ENCODE data around the gene PDE4D.

The PDE4D gene

DNA sequence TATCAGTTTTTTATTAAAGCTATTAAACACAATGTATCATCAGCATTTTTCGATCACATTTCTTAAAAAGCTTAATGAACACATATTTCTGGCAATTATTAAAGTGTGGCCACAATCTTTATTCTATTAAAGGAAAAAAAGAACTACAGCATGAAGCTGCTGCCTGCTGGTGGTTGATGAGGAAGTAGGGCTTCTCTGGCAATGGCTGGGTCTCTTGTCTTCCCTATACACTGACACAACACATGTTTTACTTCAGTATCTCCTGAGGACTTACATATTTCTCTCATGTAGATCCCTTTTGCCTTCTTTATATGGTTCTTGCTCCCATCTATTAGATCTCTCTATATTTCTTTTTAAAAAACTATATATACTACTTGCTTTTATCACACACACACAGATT is 719.9 kb downstream of the PDE4D start:
- in situ Hi-C loops (cut with HindIII; ENCODE audit: low sequenced_read_pairs) = no loop called here

GRCh38 chr5:59171131-59171530 is 722.4 kb downstream of the PDE4D start:
- in situ Hi-C loops (cut with HindIII; ENCODE audit: low sequenced_read_pairs) = no loop called here

GRCh38 chr5:59169768-59170150 is 723.8 kb downstream of the PDE4D start:
- in situ Hi-C loops (cut with HindIII; ENCODE audit: low sequenced_read_pairs) = no loop called here

- in situ Hi-C loops (cut with HindIII; ENCODE audit: low sequenced_read_pairs) = no loop called here
These were observed 724.3 kb downstream of the PDE4D start for GRCh38 chr5:59169081-59169767.

- in situ Hi-C loops (cut with HindIII; ENCODE audit: low sequenced_read_pairs) = no loop called here
These were observed 725.5 kb downstream of the PDE4D start for GRCh38 chr5:59168067-59168466.

DNA sequence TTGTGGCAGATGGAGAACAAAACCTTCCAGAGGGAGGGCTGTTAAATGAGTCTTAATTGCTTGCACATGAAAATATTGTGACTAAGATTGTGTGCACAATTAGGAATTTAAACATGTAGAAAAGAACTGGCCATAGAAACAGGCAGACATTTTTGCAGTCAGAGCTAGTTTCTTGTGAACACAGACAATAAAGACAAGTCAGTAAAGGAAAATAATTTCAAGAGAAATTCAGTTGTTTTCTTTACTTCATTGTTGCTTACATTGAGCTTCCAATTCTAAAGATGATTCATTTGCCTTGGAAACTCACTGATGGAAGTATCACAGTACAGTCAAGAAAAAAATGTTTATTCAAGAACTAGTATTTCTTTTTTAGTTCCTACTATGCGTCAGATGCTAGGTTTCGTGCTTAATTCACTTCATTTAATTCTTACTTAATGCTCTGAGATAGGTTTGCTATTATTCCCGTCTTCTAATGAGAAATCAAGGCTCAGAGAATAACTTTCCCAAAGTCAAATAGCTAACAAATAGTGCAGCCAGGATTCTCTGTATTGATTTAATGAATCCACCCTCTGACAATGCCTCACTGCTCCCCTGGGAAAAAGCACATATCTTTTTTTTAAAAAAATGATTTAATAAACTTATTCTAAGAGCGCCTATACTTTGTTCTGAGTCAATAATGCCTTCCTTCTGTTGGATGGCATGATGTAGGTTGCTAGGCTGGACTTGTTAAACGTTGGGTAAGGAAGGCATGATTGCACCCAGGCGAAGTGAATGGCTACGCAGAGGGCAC is 729.3 kb downstream of the PDE4D start:
- in situ Hi-C loops (cut with HindIII; ENCODE audit: low sequenced_read_pairs) = no loop called here

GRCh38 chr5:59161221-59162105 is 732.1 kb downstream of the PDE4D start:
- in situ Hi-C loops (cut with HindIII; ENCODE audit: low sequenced_read_pairs) = no loop called here

DNA sequence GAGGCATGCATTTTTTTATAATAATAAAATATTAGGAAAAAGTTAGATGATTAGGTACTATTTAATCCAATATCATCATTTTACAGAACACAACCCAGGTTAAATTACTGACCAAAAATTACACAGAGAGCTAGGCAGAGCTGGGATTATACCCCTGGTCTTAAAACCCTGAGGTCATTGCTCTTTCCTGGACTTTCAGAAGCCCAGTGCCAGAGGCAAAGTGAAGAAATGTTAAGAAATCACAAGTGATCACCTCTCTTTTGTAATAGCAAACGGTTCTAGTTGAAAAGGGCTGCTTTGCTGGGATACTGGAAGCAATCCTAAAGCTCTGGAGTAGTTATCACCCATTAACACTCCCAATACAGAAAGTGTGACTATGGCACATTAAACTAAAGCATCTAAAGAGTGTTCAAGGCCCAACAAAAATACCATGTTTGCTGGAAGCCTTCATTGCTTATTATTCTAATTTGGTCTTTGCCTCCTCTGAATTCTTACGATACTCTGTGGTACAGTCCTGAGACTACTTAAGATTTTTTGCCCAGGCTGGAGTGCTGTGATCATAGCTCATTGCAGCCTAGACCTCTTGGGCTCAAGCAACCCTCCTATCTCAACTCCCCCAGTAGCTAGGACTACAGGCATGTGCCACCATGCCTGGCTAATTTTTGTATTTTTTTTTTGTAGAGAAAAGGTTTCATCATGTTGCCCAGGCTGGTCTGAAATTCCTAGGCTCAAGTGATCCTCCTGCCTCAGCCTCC is 734.7 kb downstream of the PDE4D start:
- in situ Hi-C loops (cut with HindIII; ENCODE audit: low sequenced_read_pairs) = no loop called here

- in situ Hi-C loops (cut with HindIII; ENCODE audit: low sequenced_read_pairs) = no loop called here
These were observed 735.4 kb downstream of the PDE4D start for GRCh38 chr5:59158165-59158564.

DNA sequence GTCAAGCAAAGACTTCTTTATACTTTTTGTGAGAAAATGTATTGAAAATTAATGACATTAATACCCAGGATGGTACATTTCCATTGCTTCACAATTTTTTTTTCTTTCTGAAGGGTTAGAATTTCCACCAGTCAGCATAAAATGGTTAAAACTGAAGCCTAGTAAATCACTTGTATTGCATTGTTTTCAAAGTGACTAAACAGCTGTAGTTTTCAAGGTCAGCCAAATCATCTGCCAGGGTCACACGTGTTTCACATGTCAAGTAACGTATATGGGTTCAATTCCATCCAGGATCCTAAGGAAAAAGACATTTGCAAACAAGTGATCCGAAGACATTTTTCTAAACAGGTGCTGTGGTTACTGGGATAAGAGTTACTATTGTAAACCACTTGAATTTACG is 736.5 kb downstream of the PDE4D start:
- in situ Hi-C loops (cut with HindIII; ENCODE audit: low sequenced_read_pairs) = no loop called here

DNA sequence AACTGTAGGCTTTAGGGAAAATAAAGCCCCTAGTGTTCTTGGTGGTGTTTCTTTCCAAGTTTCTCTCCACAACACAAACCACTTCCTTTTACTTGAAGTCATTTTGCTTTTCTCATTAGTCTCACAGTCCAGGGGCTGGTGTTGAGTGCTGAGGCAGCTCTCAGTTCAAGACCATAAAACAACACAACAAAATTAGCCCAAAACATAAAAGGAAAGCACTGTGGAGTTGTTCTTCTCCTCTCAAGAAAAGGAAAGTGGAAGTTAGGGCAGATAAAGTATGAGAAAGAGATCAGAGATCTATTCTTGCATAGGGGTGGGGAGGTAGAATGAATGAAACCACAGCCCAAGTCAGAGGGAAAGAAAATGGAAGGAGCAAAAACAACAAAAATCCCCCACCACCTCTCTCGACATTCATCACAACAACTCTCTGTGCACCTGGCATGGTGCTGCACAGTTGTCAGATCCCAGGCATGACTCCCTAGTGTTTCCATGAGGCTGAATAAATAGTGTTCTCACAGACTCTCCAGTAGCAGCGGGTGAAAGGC is 740.8 kb downstream of the PDE4D start:
- in situ Hi-C loops (cut with HindIII; ENCODE audit: low sequenced_read_pairs) = no loop called here

GRCh38 chr5:59151162-59151889 is 742.2 kb downstream of the PDE4D start:
- in situ Hi-C loops (cut with HindIII; ENCODE audit: low sequenced_read_pairs) = no loop called here

DNA sequence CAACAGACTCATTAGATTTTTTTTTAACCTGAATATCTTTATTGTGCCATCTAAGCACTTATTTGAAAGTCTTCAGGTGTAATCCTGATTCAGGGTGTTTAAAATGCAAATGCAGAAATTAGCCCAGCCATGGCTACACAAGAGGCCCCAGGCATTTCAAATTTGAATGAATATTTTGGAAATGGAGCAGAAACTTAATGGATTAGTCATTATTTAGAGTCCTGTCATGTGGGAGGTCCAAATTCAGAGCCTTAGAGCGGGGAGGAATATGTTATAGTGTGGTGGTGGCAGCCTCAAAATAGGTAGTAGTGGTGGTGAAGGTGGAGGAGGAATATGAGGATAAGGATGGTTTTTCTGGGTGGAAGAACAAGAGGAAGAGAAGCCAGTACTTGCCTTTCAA is 743.7 kb downstream of the PDE4D start:
- in situ Hi-C loops (cut with HindIII; ENCODE audit: low sequenced_read_pairs) = no loop called here

DNA sequence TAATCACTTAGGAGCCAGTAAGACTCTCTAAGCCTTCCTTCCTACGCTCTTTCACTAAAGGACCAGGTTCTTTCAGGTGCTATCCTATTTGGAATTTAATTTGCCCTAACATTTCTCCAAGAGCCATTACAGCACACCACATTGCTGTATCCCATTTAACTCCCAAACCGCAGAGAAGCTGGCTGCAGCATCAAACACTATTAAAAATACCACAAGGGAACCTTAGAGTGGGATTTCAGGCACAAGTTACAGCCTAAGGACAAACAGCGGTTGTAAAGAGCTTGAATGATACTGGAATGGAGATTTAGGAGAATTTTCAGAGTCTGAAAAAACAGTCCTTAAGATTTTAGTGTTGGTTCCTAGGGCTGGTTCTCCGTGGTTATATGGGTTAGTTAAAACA is 744.3 kb downstream of the PDE4D start:
- in situ Hi-C loops (cut with HindIII; ENCODE audit: low sequenced_read_pairs) = no loop called here

GRCh38 chr5:59146729-59147128 is 746.8 kb downstream of the PDE4D start:
- in situ Hi-C loops (cut with HindIII; ENCODE audit: low sequenced_read_pairs) = no loop called here

- in situ Hi-C loops (cut with HindIII; ENCODE audit: low sequenced_read_pairs) = no loop called here
These were observed 749.6 kb downstream of the PDE4D start for GRCh38 chr5:59143926-59144333.

- in situ Hi-C loops (cut with HindIII; ENCODE audit: low sequenced_read_pairs) = no loop called here
These were observed 750.6 kb downstream of the PDE4D start for GRCh38 chr5:59142927-59143326.

DNA sequence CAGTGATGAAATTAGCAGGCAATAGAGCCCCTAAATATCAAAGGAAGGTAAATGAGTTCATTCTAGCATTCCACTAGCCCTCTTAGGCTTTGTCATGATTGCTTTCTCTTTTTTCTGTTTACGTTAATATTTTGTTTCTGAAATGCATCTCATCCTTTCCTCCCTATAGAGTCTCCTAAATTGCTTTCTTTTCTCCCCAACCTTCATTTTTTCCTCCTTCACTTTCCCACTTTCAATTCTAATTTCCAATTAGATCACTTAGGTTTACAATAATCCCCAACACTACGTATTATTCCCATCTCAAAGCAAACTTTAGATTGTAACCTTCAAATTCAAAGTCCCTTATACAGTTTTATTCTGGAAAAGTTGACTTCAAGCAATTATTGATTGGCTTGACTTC is 751.4 kb downstream of the PDE4D start:
- in situ Hi-C loops (cut with HindIII; ENCODE audit: low sequenced_read_pairs) = no loop called here

DNA sequence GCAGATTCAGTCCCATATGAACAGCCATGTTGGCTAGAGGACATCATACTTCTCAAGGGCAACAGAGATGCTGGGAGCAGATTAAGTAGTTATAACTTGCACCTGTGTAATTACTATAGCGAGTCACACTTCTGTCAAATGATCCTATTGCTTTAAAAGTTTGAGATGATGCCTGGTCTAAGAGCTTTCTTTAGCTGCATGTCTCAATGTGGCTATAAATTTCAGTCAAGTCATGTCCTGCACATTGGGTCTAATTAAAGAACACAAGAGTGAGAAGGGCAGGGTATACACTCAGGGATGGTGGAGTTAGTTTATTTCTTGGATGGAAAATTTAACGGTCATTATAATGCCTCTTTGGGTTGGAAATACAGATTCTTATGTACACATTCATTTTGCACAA is 753.4 kb downstream of the PDE4D start:
- in situ Hi-C loops (cut with HindIII; ENCODE audit: low sequenced_read_pairs) = no loop called here

GRCh38 chr5:59139695-59140094 is 753.8 kb downstream of the PDE4D start:
- in situ Hi-C loops (cut with HindIII; ENCODE audit: low sequenced_read_pairs) = no loop called here
